GM18526 (cell line): ENCODE results near the gene ZRANB2.

Experiments used
- POLR2A ChIP-seq: IDR thresholded peaks from 3 replicates; pipeline ENCODE4 v1.6.1; 2011; ENCODE audit not compliant: insufficient read length; ENCODE audit errors: extremely low read depth

The ZRANB2 gene

DNA sequence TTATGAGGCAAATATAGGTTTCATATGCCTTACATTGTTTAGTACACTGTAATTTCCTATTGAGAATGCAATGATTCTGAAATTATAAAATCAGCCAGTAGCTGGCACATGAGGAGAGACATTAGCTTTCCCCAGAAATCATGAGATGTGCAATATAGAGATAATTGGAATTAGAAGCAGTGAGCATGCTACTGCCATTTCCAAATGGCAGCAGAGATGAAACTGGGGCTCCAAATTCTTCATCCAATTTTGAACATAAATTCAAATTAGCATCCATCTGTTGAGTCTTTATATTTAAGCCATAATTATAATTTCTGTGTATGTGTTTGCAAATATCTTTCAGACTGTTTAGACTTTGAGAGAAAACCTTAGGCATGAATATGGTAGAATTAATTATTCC is 62.0 kb downstream of the ZRANB2 start:
- TF ChIP-seq POLR2A = no peak

DNA sequence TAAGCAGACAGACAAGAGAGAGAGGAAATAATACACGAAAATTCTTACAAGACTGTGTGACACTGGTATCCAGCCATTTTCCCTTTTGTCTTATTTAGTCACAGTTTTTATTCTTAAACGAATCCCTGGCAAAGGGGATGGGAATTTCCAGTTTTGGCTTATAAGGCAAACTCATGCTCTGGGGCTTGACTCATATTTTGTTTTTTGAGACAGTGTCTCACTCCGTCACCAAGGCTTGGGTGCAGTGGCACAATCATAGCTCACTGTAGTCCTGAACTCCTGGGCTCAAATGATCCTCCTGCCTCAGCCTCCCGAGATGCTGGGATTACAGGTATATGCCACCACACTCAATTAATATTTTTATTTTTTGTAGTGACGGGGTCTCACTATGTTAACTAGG is 65.1 kb downstream of the ZRANB2 start:
- no peak for TF ChIP-seq POLR2A

DNA sequence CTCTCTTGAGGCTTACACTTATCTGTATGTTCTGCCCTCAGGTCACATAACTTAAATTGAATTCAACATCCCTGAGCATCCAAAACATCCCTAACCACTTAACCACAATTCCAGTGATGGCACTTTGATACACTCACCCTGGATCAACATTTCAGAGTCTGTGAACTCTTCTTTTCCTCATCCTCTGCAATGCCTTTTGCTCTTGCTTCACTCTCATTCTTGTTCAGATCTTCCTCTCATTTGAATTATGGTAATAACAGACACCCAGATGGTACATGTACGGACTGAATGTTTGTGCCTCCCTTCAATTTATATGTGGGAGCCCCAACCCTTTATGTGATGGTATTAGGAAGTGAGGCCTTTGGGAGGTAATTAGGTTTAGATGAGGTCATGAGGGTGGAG is 66.7 kb downstream of the ZRANB2 start:
- no peak for TF ChIP-seq POLR2A
